ENCODE measurements around the gene RBM33. TPM values are rescaled to one million over a fixed set of nuclear protein-coding genes. Genes with fewer than 3 reads are reported as not detected.

RBM33 gene
- total and polyA plus RNA-seq, 8 donors = 7.5 to 182 (median 60.5) TPM

DNA sequence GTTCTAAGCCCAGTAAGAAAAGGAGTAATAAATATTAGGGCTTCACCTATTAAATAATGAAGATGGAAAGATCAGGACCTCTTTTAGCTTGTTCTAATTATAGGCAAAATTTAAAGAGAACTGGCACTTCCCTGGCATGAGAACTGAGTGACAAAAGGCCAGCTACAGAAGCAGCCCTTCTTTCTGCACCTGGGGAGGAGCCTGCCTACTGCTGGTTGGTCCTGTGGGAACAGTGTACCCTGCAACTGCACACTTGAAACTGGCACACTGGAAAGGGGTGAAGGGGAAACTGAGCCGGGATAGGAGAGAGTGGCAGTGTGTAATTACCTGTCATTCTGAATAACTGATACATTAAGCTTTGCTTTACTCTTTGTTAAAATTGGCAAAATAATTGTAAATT, 87.4 kb downstream of the RBM33 start:
- H3K4me3 ChIP-seq = no peak overlapping the region
- peak overlapping the region in 1 of 5 donors; percentile 31 for H3K27ac ChIP-seq
- intact Hi-C loops (cut with DNase I; ENCODE audit: low total_unique reads) = loop anchor here (10.0 kb wide), 1 partner anchor 127 kb away; no protein-coding TSS in a partner anchor
- H3K4me1 ChIP-seq = peaks cover 7 to 57% (median 32%) of the 10 kb centered on the region in 4 donors
- 90 to 100% (median 97%) methylated on average over 1 of the region's 1 CpG for WGBS, 5 donors
- no peak for DNase-seq
- TF ChIP-seq POLR2AphosphoS5 (IDR thresholded peaks at IDR 0.05) (no peak), POLR2A (IDR thresholded peaks at IDR 0.05) (no peak), EP300 (IDR thresholded peaks at IDR 0.05) (no peak)
- TF ChIP-seq, protein P1, sequence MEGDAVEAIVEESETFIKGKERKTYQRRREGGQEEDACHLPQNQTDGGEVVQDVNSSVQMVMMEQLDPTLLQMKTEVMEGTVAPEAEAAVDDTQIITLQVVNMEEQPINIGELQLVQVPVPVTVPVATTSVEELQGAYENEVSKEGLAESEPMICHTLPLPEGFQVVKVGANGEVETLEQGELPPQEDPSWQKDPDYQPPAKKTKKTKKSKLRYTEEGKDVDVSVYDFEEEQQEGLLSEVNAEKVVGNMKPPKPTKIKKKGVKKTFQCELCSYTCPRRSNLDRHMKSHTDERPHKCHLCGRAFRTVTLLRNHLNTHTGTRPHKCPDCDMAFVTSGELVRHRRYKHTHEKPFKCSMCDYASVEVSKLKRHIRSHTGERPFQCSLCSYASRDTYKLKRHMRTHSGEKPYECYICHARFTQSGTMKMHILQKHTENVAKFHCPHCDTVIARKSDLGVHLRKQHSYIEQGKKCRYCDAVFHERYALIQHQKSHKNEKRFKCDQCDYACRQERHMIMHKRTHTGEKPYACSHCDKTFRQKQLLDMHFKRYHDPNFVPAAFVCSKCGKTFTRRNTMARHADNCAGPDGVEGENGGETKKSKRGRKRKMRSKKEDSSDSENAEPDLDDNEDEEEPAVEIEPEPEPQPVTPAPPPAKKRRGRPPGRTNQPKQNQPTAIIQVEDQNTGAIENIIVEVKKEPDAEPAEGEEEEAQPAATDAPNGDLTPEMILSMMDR (IDR thresholded peaks at IDR 0.05) = no peak
- H3K27me3 ChIP-seq = no peaks in the 10 kb centered on the region
- H3K9me3 ChIP-seq = no peaks in the 10 kb centered on the region
- peaks cover 0 to 46% (median 30%) of the 10 kb centered on the region in 4 donors for H3K36me3 ChIP-seq

DNA sequence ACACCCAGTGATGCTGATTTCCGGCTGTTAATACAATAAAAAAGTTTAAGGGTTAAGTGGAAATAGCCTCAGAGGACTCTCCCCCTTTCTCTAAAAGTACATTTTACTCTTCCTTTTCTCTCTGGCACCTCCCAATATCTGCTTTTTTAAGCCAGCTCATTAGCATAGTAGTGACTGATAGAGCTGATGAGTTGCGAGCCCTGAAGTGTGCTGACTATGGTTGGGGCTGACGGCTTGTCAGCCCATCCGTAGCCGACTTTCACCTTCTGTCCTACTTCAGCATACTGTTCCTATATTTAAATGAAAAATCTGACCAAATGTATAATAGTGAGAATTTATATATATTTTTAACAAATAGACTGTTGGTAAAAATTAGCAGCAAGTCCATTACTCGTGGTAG, 87.8 kb downstream of the RBM33 start:
- TF ChIP-seq POLR2AphosphoS5 (IDR thresholded peaks at IDR 0.05) (no peak), POLR2A (IDR thresholded peaks at IDR 0.05) (no peak), EP300 (IDR thresholded peaks at IDR 0.05) (no peak)
- TF ChIP-seq, protein P1 (IDR thresholded peaks at IDR 0.05) = no peak
- H3K9me3 ChIP-seq = no peaks in the 10 kb centered on the region
- H3K36me3 ChIP-seq = peaks cover 0 to 47% (median 30%) of the 10 kb centered on the region in 4 donors
- H3K4me1 ChIP-seq = peaks cover 7 to 57% (median 30%) of the 10 kb centered on the region in 4 donors
- H3K4me3 ChIP-seq = no peak overlapping the region
- no peak for DNase-seq
- intact Hi-C loops (cut with DNase I; ENCODE audit: low total_unique reads) = loop anchor here (10.0 kb wide), 1 partner anchor 127 kb away; no protein-coding TSS in a partner anchor
- no peak overlapping the region for H3K27ac ChIP-seq
- no peaks in the 10 kb centered on the region for H3K27me3 ChIP-seq
- WGBS, 5 donors = 91 to 96% (median 92%) methylated on average over 6 of the region's 6 CpGs

DNA sequence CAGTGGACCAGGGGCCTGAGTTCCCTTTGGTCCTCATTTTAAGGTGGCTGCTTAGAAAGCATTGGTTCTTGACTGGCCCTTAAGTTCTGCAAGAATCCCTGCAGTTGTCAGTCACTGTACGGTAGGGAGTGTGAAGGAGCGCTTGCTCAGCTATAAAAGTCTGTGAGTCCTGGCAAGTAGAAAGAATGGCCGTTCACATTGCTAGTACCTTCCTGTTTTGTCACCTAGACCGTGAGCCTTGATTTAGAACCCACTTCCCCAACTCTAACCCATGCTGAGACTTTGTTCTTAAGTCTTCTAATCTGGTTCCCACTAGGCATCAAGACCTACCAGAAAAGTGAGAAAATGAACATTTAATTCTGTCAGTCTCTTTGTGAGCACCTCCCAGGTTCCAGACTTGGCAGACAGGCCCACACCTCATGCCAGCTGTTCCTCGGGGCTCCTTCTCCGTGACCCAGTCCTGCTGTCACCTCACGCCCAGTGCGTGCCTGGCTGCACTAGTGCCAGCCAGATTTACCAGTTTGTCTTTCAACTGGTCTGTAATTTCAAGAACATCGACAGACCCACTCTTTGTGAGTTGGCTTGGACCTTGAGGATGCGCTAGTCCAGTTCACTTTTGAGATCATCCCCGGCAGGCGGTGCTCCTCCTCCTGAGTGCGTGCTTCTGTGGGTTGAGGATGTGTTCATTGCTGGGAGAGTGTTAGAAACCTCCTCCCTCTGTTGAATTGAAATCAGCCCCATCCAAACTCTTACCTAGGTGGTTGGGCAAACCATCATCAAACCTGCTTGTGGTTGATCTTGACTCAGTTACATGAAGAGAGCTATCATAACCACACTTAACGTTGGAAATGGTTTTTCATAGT, 89.4 kb downstream of the RBM33 start:
- no peak overlapping the region for H3K27ac ChIP-seq
- peaks cover 13 to 47% (median 37%) of the 10 kb centered on the region in 4 donors for H3K36me3 ChIP-seq
- DNase-seq = peak in 1 of 2 donors; percentile 48
- 66 to 80% (median 72%) methylated on average over 14 of the region's 14 CpGs for WGBS, 5 donors
- TF ChIP-seq POLR2AphosphoS5 (IDR thresholded peaks at IDR 0.05) (no peak), EP300 (IDR thresholded peaks at IDR 0.05) (no peak), POLR2A (IDR thresholded peaks at IDR 0.05) (no peak)
- TF ChIP-seq, protein P1 (IDR thresholded peaks at IDR 0.05) = no peak
- no peaks in the 10 kb centered on the region for H3K27me3 ChIP-seq
- H3K9me3 ChIP-seq = no peaks in the 10 kb centered on the region
- peaks cover 0 to 44% (median 22%) of the 10 kb centered on the region in 4 donors for H3K4me1 ChIP-seq
- intact Hi-C loops (cut with DNase I; ENCODE audit: low total_unique reads) = loop anchor here (10.0 kb wide), 1 partner anchor 129 kb away; no protein-coding TSS in a partner anchor
- H3K4me3 ChIP-seq = no peak overlapping the region

DNA sequence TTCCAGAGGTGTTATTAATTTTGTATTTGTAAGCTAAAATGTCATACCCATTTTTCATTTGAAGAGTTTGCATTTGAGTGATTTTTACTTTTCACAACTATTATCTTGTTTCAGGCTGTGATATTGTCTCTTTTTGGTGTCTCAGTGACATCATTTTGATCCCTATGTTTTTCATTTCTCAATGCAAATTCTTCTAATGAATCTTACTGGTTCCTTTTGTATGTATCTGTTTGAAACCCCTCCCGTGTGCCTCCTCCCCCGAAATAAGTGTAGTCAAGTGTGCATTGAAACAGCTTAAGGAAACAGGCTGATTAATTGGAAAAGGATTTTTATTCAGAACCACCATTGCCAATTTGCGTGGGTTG, 90.0 kb downstream of the RBM33 start:
- H3K27me3 ChIP-seq = no peaks in the 10 kb centered on the region
- TF ChIP-seq POLR2A (IDR thresholded peaks at IDR 0.05) (no peak), EP300 (IDR thresholded peaks at IDR 0.05) (no peak), POLR2AphosphoS5 (IDR thresholded peaks at IDR 0.05) (no peak)
- TF ChIP-seq, protein P1 (IDR thresholded peaks at IDR 0.05) = no peak
- 69 to 85% (median 74%) methylated on average over 3 of the region's 3 CpGs for WGBS, 5 donors
- H3K4me3 ChIP-seq = no peak overlapping the region
- intact Hi-C loops (cut with DNase I; ENCODE audit: low total_unique reads) = loop anchor here (10.0 kb wide), 1 partner anchor 130 kb away; no protein-coding TSS in a partner anchor
- no peak for DNase-seq
- H3K36me3 ChIP-seq = peaks cover 18 to 48% (median 42%) of the 10 kb centered on the region in 4 donors
- no peaks in the 10 kb centered on the region for H3K9me3 ChIP-seq
- H3K4me1 ChIP-seq = peaks cover 0 to 40% (median 18%) of the 10 kb centered on the region in 4 donors
- H3K27ac ChIP-seq = no peak overlapping the region
